Stimulated activated CD4-positive, alpha-beta T cell treated with anti-CD3 and anti-CD28 coated beads, Interleukin-1b, Interleukin-23, amount 100 ng/mL, for 4 hours (primary cell): ENCODE measurements around the gene SPAG9.
A peak's percentile ranks its signal among the peaks of the same experiment; 100 is the strongest.

Experiments
- DNase-seq, 2 donors: peaks; one replicate each; pipeline ENCODE4 v3.0.0-alpha.2; 2020; ENCODE audit warnings: low read depth in 2 of 2

SPAG9 gene

DNA sequence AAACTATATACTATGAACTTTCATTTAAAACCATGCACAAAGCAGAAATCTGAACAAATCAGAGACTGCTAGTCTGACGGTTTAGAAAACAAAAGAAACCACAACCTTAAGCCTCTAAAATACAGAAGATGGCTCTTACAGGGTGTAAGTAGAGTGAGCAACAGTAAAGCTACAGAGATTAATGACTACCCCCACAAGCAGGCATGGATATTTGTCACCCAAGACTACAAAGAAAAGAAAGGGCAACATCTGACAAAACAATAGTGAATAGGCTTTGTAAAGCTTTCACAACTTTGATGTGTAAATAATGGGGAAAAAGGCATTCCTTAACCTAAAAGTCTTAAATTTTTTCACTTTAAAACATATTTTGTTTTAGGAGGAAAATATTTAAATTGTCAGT is 75.0 kb downstream of the SPAG9 start:
- no peak for DNase-seq

DNA sequence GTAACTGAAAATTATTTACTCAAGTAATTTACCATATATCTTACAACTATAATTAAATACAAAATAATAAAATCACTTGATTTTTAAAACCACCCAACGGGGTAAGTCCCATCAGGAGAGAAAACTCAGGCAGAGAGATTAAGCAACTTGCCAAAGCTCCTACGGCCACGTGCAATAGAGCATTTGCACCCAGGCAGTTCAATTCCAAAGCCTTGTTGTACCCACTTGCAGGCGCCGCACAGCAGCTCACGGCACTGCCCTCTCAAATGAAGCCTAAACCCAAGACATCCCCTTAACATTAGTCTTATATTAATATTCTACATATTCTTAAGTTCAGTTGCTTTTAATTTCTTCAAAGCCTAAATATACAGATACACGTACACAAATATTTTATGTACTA is 75.7 kb downstream of the SPAG9 start:
- no peak for DNase-seq

DNA sequence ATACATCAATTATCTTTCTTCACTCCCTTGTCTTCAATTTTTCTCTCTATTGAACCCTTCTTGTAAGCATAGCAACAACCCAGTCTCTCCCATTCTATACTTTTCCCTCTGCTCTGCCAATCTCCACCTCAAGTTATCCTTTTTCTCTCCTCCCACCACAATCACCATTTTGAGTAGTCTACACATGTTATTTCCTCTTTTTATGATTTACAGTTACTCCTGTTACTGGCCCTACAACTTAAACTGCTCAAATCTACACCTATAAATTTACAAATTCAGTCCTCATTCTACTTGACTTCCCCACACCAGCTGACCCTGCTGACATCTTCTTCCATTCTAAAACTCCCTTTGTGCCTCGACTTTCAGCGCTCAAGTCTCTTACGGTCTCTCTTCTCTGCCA is 84.6 kb downstream of the SPAG9 start:
- DNase-seq: no peak

DNA sequence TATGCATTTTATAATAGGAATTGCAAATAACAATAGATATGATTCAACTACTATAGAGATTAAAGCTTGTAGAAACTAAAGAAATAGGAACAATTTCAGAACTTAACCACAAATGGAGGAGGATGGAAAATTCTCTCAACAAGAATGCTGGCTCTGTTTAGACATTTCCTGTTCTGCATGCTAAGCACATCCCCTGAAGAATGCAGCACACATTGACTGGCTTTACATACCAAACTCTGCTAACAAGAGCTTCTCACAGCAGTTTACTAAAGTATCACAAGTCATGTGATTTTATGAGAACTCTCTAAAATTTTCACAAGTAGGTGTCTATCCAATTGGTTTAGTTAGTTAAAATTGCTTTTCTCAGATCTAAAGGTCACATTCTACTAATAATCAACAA is 85.2 kb downstream of the SPAG9 start:
- DNase-seq: no peak

DNA sequence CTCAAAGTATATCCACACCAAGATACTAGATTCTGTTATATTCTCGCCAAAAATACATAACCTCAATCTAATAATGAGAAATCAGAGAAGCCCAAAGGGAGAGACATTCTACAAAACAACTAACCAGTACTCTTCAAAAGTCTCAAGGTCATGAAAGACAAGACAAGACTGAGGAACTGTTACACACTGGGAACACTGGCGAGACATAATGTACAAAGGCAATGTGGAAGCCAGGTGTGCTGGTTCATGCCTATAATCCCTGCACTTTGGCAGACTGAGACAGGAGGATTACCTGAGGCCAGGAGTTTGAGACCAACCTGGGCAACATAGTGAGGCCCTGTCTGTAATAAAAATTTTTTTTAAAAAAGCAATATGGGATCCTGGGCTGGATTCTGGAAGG is 85.9 kb downstream of the SPAG9 start:
- no peak for DNase-seq

DNA sequence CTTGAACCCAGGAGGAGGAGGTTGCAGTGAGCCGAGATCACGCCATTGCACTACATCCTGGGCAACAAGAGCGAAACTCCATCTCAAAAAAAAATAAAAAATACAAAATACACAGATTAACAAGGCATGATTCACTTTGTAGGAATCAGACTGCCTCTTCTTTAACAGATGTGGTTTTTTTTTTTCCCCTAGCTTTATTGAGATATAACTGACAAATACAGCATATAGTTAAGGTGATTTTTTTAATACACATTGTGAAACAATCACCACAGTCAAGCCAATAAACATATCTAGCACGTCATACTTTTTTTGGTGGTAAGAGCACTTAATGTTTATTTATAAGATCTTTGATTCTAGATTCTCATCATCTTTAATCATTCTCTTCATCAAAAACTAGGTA is 87.8 kb downstream of the SPAG9 start:
- no peak for DNase-seq

DNA sequence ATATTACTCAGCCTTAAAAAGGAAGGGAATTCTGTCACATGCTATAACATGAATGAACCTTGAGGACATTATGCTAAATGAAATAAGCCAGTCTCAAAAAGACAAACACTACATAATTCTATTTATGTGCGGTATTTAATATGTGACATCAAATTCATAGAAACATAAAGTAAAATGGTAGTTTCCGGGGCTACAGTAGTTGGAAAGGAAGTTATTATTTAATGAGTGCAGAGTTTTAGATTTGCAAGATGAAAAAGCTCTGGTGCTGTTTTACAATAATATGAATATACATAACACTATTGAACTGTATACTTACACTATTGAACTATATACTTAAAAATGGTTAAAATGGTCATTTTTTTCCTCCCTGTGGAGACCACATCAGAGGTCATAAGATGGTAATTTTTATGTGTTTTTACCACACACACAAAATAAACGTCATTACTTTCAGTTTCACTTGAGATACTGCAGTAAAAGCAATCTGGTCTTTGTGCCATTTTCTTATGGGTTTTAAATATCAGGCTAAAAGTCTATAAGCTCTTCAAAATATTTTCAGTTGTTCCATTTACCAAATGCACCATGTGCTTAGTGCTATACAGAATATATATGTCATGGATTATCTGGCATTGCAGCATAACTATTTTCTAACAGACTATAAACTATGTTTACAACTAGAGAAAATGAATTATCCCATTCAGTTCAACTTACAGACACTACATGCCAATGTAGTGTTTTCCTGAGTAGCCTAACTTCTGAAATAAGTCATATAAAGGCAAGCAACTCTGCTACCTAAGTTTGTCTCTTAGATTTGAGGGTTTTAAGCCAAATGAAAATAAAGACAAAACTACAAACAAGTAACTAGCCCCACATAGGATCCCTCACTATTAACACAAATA is 90.9 kb downstream of the SPAG9 start:
- DNase-seq: no peak

DNA sequence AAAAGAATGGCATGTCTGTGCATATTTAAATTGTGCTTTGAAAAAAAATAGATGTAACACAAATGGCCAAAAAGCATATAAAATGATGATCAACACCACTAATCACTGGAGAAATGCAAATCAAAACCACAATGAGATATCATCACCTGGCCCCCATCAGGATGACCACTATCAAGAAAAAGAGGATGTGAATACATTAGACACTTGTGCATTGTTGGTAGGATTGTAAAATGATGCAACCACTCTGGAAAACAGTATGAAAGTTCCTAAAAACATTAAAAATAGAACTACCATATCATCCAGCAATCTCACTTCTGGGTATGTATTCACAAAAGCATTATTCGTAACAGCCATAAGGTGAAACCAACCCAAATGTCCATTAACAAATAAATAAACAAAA is 91.5 kb downstream of the SPAG9 start:
- DNase-seq: no peak

DNA sequence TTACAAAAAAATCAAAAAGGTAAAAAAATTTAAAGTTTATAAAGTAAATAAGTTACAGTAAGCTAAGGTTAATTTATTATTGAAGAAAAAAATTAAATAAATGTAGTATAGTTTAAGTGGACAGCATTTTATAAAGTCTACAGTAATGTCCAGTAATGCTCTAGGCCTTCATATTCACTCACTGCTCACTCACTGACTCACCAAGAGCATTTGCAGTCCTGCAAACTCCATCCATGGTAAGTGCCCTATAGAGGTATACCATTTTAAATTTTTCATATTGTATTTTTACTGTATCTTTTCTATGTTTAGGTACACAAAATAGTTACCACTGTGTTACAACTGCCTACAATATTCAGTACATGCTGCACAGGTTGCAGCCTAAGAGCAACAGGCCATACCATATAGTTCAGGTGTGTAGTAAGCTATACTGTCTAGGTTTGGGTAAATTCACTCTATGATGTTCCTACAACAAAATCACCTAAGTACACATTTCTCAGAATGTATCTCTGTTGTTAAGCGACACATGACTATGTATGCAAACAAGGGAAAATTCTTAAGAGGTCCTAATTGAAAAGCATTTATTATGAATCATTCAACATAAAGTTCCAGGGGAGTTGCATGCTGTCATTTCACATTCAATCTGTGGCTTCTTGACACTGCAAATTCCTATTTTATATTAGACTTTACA is 92.3 kb downstream of the SPAG9 start:
- DNase-seq: no peak

DNA sequence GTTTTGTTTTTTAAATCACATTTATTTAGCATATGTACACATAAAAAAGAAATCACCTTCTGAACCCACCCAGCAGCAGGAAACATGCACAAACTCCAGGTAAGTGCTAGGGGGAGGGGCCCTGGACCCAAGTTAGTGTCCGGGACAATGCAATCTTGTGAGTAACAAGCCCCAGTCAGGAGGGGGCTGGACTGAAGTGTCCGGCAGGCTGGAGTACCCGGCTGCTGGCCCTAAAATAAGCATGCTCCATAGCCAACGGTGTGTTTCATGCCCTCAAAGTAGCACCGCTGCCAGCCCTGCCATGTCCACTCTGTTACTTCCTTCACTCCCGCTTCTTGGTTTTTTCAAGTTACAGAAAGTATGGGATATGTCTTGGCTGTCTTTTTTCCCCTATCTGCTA is 102.1 kb downstream of the SPAG9 start:
- no peak for DNase-seq

DNA sequence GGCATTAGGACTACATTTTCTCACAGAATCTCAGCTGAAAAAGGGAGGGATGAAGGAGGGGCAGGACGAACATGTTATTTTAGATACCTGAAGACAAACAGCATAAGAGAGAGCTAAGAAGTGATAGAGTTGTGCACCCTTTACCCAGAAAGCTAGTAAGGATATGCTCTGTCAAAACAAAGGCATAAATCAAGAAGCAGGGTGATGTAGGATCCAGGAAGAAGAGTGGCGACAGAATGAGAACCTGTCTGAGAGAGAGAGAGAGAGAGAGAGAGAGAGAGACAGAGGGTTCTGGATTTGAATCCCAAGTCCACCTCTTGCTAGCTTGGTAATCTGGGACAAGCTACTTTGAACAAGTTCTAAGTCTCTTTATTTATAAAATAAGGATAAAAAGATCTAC is 103.4 kb downstream of the SPAG9 start:
- DNase-seq: no peak

DNA sequence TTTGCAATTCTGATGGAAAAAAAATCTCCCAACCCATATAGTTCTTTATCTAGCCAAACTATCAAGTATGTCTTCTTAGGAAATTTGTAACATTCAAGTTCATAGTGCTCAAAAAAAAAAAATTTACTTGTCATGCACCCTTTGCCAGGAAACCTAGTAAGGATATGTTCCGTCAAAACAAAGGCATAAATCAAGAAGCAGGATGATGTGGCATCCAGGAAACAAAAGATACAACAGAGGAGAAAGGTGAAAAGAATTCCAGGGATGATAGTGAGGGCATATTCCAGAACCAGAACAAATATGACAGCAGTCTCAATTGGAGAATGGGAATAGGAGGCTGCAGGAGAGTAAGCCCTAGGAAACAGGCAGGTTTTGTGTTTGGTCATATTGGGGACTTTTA is 104.6 kb downstream of the SPAG9 start:
- DNase-seq: no peak

DNA sequence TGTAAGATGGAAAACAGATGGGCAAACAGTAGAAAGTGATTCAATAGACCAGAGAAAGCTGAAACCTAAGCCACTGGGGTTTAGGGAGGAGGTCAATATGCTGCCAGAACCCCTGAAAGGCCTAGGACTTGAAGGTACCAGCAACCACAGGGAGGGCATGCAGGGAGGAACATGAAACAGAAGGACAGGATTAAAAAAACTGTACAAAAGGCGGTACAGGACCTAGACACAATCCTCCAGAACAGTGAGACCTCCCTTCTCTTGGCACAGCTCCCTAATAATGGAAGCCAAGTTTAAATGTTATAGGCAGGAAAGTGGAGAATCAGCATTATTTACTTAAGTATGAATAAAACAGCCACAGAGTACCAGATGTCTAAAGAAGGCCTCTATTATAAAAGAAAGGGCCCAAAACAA is 105.5 kb downstream of the SPAG9 start:
- DNase-seq: no peak

DNA sequence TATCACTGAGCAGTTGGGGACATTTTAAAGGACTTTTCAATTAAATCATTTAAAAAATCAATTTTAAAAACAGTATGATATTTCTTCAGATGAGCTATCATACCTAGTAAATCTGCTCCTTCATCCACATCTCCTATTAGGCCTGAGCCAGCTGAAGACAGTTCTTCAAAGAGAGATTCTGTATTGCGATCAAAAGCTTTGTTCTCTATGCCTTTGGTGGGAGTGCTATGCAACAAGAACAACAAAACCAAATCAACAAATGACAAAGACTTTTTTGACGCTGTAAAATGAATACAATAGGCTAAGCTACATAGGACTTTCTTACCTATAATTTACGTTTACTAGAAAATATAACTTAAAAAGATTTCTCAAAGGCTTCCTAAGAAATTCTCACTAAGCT is 106.5 kb downstream of the SPAG9 start:
- no peak for DNase-seq

DNA sequence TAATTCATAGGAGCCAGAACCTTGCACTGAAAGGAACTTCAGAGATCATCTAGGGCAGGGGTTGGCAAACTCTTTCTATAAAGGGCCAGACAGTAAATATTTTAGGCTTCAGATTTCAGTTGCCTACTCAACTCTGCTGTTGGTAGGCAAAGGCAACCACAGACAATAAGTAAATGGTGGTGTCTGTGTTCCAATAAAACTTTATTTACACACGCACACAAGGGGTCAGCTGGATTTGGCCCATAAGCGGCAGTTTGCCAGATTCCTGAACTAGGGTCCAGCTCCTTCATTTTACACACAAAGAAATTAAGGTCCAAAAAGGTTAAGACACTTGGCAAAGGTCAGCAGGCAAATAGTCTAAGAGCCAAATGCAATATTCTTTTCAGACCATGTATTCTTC is 107.3 kb downstream of the SPAG9 start:
- DNase-seq: no peak

DNA sequence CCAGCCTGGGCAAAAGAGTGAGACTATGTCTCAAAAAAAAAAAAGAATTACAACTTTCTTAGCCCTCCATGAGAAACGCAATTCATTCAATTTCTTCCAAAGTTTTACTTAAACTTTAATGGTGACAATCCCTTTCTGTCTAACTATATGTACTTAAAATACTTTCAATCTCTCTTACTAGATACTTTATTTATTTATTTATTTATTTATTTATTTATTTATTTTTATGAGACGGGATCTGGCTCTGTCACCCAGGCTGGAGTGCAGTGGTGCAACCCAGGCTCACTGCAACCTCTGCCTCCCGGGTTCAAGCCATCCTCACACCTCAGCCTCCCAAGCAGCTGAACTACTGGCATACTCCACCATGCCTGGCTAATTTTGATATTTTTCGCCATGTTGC is 108.1 kb downstream of the SPAG9 start:
- no peak for DNase-seq

DNA sequence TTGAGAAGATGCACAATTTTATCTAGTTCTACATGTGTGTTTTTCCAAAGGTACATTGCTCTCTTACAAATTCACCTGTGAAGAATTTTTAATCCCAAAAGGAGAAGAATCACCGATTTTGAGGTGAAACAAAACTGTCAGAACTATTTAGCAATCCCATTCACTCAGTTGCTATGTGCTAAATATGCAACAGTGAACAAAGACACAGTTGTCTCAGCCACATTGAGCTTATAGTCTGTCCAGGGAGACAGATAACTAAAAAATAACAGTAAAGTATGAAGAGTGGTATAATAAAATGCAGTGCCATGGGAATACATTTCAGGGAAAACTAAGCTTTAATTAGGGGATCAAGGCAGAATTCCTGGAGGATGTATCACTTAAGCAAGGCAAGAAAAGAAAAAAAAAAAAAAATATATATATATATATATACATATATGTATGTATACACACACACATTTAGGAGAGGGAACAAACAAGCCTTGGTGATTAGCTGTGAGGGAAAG is 110.4 kb downstream of the SPAG9 start:
- no peak for DNase-seq

DNA sequence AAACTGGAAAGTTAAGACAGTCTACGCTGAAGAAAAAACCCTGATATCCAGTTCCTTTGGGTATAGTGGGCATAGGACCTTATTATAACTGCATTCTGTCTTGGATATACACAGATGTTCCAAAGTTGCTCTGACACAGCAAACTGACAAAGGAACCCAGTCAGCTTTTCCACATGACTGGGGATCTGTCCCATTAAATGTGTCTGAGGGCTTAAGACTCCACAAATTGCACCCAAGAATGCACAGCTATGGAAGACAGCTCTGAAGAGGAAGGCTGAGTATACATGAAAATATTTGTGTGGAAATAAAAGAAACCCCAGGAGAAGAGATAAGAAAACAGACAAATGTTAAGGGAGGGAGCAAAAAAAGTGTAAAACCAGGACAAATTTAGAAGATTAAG is 114.1 kb downstream of the SPAG9 start:
- DNase-seq: no peak

DNA sequence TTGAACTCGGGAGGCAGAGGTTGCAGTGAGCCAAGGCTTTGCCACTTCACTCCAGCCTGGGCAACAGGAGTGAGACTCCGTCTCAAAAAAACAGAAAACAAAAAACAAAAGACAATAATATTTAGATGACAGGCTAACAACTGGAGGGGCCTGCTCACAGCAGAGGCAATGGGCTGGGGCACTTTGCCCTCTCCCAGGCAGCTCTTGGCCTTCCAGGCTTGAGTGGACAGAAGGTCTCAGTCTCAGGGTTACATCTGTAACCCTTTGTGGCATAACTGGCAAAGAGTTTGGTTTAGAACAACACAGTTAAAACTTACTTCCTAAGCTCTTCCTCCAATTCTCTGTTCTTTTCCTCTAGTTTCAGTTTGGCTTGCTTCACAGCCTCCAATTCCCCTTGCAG is 114.9 kb downstream of the SPAG9 start:
- DNase-seq: no peak

DNA sequence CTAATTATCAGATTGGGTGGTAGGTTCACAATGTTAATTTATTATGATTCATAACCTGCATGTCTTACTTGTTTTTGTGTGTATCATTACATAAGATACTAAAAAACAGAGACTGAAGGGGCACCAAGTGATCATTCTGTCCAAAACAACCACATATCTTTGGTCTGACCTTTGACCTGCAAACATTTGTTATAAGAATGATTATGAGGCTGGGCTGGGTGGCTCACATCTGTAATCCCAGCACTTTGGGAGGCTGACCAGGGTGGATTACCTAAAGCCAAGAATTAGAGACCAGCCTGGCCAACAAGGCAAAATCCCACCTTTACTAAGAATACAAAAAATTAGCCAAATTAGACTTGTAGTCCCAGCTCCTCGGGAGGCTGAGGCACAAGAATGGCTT is 116.4 kb downstream of the SPAG9 start:
- DNase-seq: no peak

DNA sequence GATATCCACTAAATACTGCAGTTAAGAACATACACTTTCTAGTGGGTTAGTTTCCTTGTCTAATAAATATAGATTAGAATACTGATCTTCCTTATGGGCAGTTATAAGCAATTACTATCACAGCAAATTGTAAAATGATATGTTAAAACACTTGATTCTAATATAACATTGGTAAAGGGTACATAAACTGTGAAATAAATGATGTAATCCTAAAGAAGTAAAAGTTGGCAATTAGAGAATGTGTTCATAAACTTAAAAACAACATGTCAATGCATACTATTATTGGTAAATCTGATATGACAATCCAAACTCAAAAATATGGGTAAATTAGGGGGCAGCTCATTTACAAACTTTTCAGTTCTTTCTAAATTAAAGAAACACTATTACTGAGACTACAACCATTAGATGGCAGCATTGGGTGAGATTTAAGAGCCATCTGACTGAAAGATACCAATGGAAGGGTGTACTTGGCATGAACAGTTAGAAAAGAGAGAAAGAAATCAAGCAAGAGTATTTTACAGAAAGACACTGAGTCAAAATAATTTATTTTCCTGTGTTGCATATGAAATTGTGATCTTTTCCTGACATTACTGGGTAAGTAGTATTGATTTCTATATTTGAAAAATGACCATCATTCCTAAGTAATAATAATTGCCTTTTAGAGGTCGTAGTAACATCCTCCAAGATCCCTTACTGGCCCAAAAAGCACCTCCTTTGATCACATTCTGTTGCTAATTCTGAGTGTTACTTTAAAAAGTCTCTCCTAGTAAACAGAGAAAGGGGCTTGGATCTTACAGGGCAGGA is 119.6 kb downstream of the SPAG9 start:
- DNase-seq: peak in 1 of 2 donors; percentile 6

DNA sequence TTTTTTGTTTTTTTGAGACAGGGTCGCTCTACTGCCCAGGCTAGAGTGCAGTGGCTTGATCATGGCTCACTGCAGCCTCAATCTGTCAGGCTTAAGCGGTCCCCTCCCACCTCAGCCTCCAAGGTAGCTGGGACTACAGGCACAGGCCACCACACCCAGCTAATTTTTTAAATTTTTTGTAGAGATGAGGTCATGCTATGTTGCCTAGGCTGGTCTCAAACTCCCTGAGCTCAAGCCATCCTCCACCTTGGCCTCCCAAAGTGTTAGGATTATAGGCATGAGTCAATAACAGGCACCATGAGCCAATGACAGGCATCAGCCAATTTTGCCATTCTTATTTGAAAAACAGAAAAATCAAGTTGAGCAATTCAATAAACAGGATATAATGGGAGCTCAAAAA is 125.0 kb downstream of the SPAG9 start:
- no peak for DNase-seq
